SU-DHL-6 (cell line): ENCODE data around the gene CAMKK2.

Experiments used
- H2AFZ ChIP-seq: fragments of 200-600 bp; sonication (generic); 2 replicates; pipeline ENCODE4 v1.6.1; 2014; ENCODE audit warnings: low read depth, mild to moderate bottlenecking, moderate library complexity, mixed read lengths, antibody characterized with exemption, low read length; ENCODE audit not compliant: severe bottlenecking
- H3F3A ChIP-seq: fragments of 200-600 bp; shearing (Covaris generic); 2 replicates; pipeline ENCODE4 v1.6.0; 2016; ENCODE audit warnings: antibody characterized with exemption, mild to moderate bottlenecking; ENCODE audit not compliant: insufficient read depth
- H3K27ac ChIP-seq: fragments of 200-600 bp; sonication (generic); 2 replicates; pipeline ENCODE4 v1.5.1; 2016; ENCODE audit warnings: low read depth, mild to moderate bottlenecking, low read length, moderate library complexity, mixed read lengths
- H3K27me3 ChIP-seq: fragments of 200-600 bp; sonication (generic), shearing (Covaris generic); 2 replicates; pipeline ENCODE4 v1.6.0; 2014; ENCODE audit warnings: mild to moderate bottlenecking, low read length
- H3K36me3 ChIP-seq: fragments of 200-600 bp; sonication (generic); 2 replicates; pipeline ENCODE4 v1.6.1; 2014; ENCODE audit warnings: mild to moderate bottlenecking, low read length, mixed read lengths
- H3K4me2 ChIP-seq: fragments of 300-600, 200-600 bp; shearing (Covaris generic), sonication (generic); 2 replicates; pipeline ENCODE4 v1.6.0; 2014; ENCODE audit warnings: low read length, low read depth, mild to moderate bottlenecking; ENCODE audit not compliant: poor library complexity, severe bottlenecking
- H3K4me3 ChIP-seq: fragments of 200-600 bp; sonication (generic); 2 replicates; pipeline ENCODE4 v1.5.1; 2014; ENCODE audit warnings: antibody characterized with exemption, low read length, mild to moderate bottlenecking, mixed read lengths; ENCODE audit not compliant: insufficient read depth, poor library complexity, severe bottlenecking
- H3K79me2 ChIP-seq: fragments of 200-600 bp; sonication (generic); 2 replicates; pipeline ENCODE4 v1.6.1; 2014; ENCODE audit warnings: mild to moderate bottlenecking, low read length, moderate library complexity; ENCODE audit not compliant: insufficient read depth
- H3K9ac ChIP-seq: fragments of 200-600 bp; sonication (generic); 2 replicates; pipeline ENCODE4 v1.7.0; 2014; ENCODE audit warnings: mild to moderate bottlenecking, low read length
- H3K9me2 ChIP-seq: fragments of 200-600 bp; sonication (generic); replicated peaks from 2 replicates; pipeline ENCODE4 v1.6.1; 2014; ENCODE audit warnings: low read length; ENCODE audit not compliant: insufficient read depth
- H3K9me3 ChIP-seq: fragments of 200-600 bp; sonication (generic); 2 replicates; pipeline ENCODE4 v1.6.1; 2014; ENCODE audit warnings: low read length, mixed read lengths; ENCODE audit not compliant: insufficient read depth
- H4K20me1 ChIP-seq: fragments of 200-600 bp; sonication (generic); 2 replicates; pipeline ENCODE4 v1.6.1; 2014; ENCODE audit warnings: low read depth, mild to moderate bottlenecking, antibody characterized with exemption, low read length, moderate library complexity, mixed read lengths
- CTCF ChIP-seq: fragments of 200-600 bp; sonication (generic); IDR thresholded peaks from one replicate; pipeline ENCODE4 v1.5.1; 2017; ENCODE audit warnings: antibody characterized with exemption, mild to moderate bottlenecking, low read length, moderate library complexity; ENCODE audit not compliant: insufficient read depth, poor library complexity, severe bottlenecking
- EZH2phosphoT487 ChIP-seq: fragments of 200-600 bp; sonication (generic), shearing (Covaris generic); conservative IDR thresholded peaks from 2 replicates; pipeline ENCODE4 v1.6.1; 2018; ENCODE audit warnings: mild to moderate bottlenecking, antibody characterized with exemption, low read length, moderate library complexity, mixed read lengths

CAMKK2 gene

GRCh38 chr12:121214166-121214777 is 82.2 kb downstream of the CAMKK2 start:
- no peak overlapping the region for H2AFZ ChIP-seq
- H3F3A ChIP-seq, result 0 out of 2 replicates have a peak, but pooled peaks cover 2% of the 10 kb centered on the region
- H3K9ac ChIP-seq, result no peak overlapping the region
- H3K27me3 ChIP-seq, result no peaks in the 10 kb centered on the region
- H3K4me2 ChIP-seq, result no peak overlapping the region
- H3K36me3 ChIP-seq, result no peaks in the 10 kb centered on the region
- H3K9me3 ChIP-seq, result no peaks in the 10 kb centered on the region
- H3K27ac ChIP-seq, result no peak overlapping the region
- H3K4me3 ChIP-seq, result no peak overlapping the region
- H3K79me2 ChIP-seq, result no peaks in the 10 kb centered on the region
- TF ChIP-seq CTCF, result no peak
- no peak for TF ChIP-seq EZH2phosphoT487
- H4K20me1 ChIP-seq, result no peaks in the 10 kb centered on the region
- no peaks in the 10 kb centered on the region for H3K9me2 ChIP-seq

DNA sequence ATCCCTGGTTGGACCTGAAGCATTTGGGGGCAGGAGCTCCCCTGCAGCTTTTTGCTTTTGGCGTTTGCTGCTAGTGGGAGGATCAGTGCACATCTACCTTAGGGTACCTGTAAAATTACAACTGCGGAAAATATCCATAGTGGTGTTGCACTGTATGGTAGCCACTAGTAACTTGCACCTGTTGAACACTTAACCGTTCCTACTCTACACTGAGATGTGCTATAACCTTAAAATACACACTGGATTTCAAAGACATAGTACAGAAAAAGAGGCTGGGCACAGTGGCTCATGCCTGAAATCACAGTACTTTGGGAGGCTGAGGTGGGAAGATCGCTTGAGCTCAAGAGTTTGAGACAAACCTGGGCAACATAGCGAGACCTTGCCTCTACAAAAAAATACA is 83.6 kb downstream of the CAMKK2 start:
- TF ChIP-seq EZH2phosphoT487, result no peak
- TF ChIP-seq CTCF, result no peak
- Histone ChIP-seq H4K20me1 (no peaks in the 10 kb centered on the region), H3K36me3 (no peaks in the 10 kb centered on the region), H3F3A (0 out of 2 replicates have a peak, but pooled peaks cover 2% of the 10 kb centered on the region), H3K27me3 (no peaks in the 10 kb centered on the region), H2AFZ (no peak overlapping the region), H3K9ac (no peak overlapping the region), H3K4me3 (no peak overlapping the region), H3K79me2 (no peaks in the 10 kb centered on the region), H3K4me2 (no peak overlapping the region), H3K27ac (no peak overlapping the region), H3K9me2 (no peaks in the 10 kb centered on the region), H3K9me3 (no peaks in the 10 kb centered on the region)

DNA sequence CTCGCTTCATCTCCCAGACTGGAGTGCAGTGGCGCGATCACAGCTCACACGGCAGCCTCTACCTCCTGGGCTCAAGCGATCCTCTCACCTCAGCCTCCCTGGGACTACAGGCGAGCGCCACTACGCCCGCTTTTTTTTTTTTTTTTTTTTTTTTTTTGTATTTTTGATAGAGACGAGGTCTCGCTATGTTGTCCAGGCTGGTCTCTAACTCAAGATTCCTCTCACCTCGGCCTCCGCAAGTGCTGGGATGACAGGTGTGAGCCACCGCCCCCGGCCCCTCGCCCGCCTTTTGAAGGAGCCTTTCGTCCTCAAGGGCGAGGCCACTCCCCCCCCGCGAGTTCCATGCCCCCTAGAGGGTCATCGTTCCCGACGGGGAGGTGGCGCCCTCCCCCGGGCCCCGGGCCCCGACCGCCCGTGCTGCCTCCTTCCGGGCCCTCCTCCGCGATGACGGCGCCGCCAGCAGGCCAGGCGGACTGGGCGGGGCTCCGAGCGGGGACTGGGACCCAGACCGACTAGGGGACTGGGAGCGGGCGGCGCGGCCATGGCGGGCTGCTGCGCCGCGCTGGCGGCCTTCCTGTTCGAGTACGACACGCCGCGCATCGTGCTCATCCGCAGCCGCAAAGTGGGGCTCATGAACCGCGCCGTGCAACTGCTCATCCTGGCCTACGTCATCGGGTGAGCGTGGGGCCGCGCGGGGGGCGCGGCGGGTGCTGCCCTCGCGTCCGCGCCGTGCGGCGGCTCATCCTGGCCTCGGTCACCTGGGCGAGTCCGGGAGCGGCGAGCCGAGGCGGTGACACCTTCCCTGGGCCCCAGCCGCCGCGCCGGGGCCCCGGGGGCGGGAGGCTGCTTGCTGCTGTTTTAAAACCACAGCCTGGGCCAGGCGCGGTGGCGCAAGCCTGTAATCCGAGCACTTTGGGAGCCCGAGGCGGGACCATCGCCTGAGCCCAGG is 86.6 kb downstream of the CAMKK2 start, which contains the start of gene P2RX4:
P2RX4 (plus strand) TSS at position 506 of the 949 bp plus-strand sequence; CDS start at position 542, 36 bp downstream.
- TF ChIP-seq EZH2phosphoT487, result no peak
- TF ChIP-seq CTCF, result peak; percentile 18
- Histone ChIP-seq H3K79me2 (no peaks in the 10 kb centered on the region), H3K9ac (peak within 1 kb of the TSS; percentile 65), H3K4me3 (peak within 1 kb of the TSS; percentile 58), H3F3A (0 out of 2 replicates have a peak, but pooled peaks cover 2% of the 10 kb centered on the region), H3K4me2 (peak within 1 kb of the TSS; percentile 58), H3K9me3 (no peaks in the 10 kb centered on the region), H4K20me1 (no peaks in the 10 kb centered on the region), H3K27ac (no peak within 1 kb of the TSS), H3K27me3 (no peaks in the 10 kb centered on the region), H3K36me3 (no peaks in the 10 kb centered on the region), H2AFZ (peak within 1 kb of the TSS; percentile 87), H3K9me2 (no peaks in the 10 kb centered on the region)
